ENCODE results near the gene APOA1. TPM values are rescaled to one million over a fixed set of nuclear protein-coding genes. Genes with fewer than 3 reads are reported as not detected.

The APOA1 gene
- total and polyA plus RNA-seq, 3 donors from 2014 or later, result 617 to 2,741 (median 2,156) TPM

GRCh38 chr11:116823031-116823843 is 14.2 kb downstream of the APOA1 start, which contains the start of gene APOA4:
Gene APOA4, minus strand, starts transcription at chr11:116823304. Its CDS starts 113 bp downstream, at chr11:116823191.
- no peak within 1 kb of the TSS for H3K4me3 ChIP-seq
- H3K4me1 ChIP-seq, result no peaks in the 10 kb centered on the region
- no peak within 1 kb of the TSS for H3K27ac ChIP-seq
- 83 to 92% methylated on average over 9 to 16 of the region's 16 CpGs for WGBS, 2 donors
- no peaks in the 10 kb centered on the region for H3K36me3 ChIP-seq (ENCODE audit: low read depth, missing control alignments)
- H3K9me3 ChIP-seq, result no peaks in the 10 kb centered on the region
- intact Hi-C loops (cut with DNase I; ENCODE audit: low total_unique reads), result no loop called here
- TF ChIP-seq POLR2A (IDR thresholded peaks at IDR 0.05) (no peak), CTCF (IDR thresholded peaks at IDR 0.05) (no peak)
- H3K27me3 ChIP-seq, result no peaks in the 10 kb centered on the region
- DNase-seq, result peak; percentile 8

GRCh38 chr11:116822575-116822974 is 14.8 kb downstream of the APOA1 start:
- no peak for DNase-seq
- TF ChIP-seq CTCF (IDR thresholded peaks at IDR 0.05) (no peak), POLR2A (IDR thresholded peaks at IDR 0.05) (no peak)
- H3K27me3 ChIP-seq, result no peaks in the 10 kb centered on the region
- H3K36me3 ChIP-seq (ENCODE audit: low read depth, missing control alignments), result no peaks in the 10 kb centered on the region
- intact Hi-C loops (cut with DNase I; ENCODE audit: low total_unique reads), result no loop called here
- 77 to 83% methylated on average over 4 to 5 of the region's 5 CpGs for WGBS, 2 donors
- no peak overlapping the region for H3K4me3 ChIP-seq
- H3K4me1 ChIP-seq, result no peaks in the 10 kb centered on the region
- no peak overlapping the region for H3K27ac ChIP-seq
- no peaks in the 10 kb centered on the region for H3K9me3 ChIP-seq

- Histone ChIP-seq H3K4me1 (no peaks in the 10 kb centered on the region), H3K9me3 (no peaks in the 10 kb centered on the region), H3K36me3 (ENCODE audit: low read depth, missing control alignments) (no peaks in the 10 kb centered on the region), H3K4me3 (no peak overlapping the region), H3K27me3 (no peaks in the 10 kb centered on the region), H3K27ac (no peak overlapping the region)
- TF ChIP-seq CTCF (IDR thresholded peaks at IDR 0.05), result no peak
- TF ChIP-seq POLR2A (IDR thresholded peaks at IDR 0.05), result no peak
- intact Hi-C loops (cut with DNase I; ENCODE audit: low total_unique reads), result no loop called here
- 92 to 95% methylated on average over 32 to 51 of the region's 51 CpGs for WGBS, 2 donors
- no peak for DNase-seq
These were observed 16.1 kb downstream of the APOA1 start for GRCh38 chr11:116821050-116821918.

GRCh38 chr11:116819049-116819448 is 18.4 kb downstream of the APOA1 start:
- no peak for TF ChIP-seq CTCF (IDR thresholded peaks at IDR 0.05)
- no peak for TF ChIP-seq POLR2A (IDR thresholded peaks at IDR 0.05)
- intact Hi-C loops (cut with DNase I; ENCODE audit: low total_unique reads), result no loop called here
- 91 to 97% methylated on average over 9 of the region's 9 CpGs for WGBS, 2 donors
- H3K9me3 ChIP-seq, result no peaks in the 10 kb centered on the region
- H3K27ac ChIP-seq, result no peak overlapping the region
- H3K27me3 ChIP-seq, result no peaks in the 10 kb centered on the region
- no peak overlapping the region for H3K4me3 ChIP-seq
- no peaks in the 10 kb centered on the region for H3K36me3 ChIP-seq (ENCODE audit: low read depth, missing control alignments)
- DNase-seq, result no peak
- H3K4me1 ChIP-seq, result no peaks in the 10 kb centered on the region

All from testis (tissue), 3 donors.